Inflammatory macrophage (primary cell): ENCODE data around the gene SLC6A18.
A peak's percentile ranks its signal among the peaks of the same experiment; 100 is the strongest.

Source experiments
- DNase-seq, 2 donors: peaks; one replicate each; pipeline ENCODE4 v3.0.0-alpha.2; 2020 to 2022
- total RNA-seq, 18 experiments: gene quantifications; one replicate each; lab custom pipeline; 2026; ENCODE audit warnings: mixed read lengths in 6 of 18, inconsistent platforms in 2 of 18; lab: John Stamatoyannopoulos, UW

Gene SLC6A18
- total RNA-seq, result 0 to 0.06 (median 0) reads per million in 18 experiments

DNA sequence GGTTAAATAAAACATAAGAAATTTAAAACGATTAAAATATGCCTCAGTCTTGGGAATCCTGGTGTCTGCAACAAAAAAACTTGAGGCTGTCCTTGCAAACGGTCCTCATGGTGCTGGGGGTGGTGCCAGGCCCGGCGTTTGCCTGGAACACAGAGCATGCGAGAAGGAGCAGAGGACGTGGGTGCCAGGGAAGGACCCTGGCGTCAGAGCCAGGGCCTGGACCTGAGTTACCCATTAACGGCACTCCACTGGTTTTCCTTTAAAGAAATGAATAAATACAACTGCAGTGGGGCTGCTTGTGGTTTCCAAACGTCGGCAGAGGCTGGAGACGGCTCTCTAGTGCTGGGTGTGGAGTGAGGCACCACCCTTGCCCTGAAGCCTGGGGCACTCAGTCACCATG lies at the start of gene SLC6A18:
Gene SLC6A18 (plus strand): TSS at position 301 of the 400 bp plus-strand sequence. CDS start 97 bp downstream, at position 398.
- no peak for DNase-seq

DNA sequence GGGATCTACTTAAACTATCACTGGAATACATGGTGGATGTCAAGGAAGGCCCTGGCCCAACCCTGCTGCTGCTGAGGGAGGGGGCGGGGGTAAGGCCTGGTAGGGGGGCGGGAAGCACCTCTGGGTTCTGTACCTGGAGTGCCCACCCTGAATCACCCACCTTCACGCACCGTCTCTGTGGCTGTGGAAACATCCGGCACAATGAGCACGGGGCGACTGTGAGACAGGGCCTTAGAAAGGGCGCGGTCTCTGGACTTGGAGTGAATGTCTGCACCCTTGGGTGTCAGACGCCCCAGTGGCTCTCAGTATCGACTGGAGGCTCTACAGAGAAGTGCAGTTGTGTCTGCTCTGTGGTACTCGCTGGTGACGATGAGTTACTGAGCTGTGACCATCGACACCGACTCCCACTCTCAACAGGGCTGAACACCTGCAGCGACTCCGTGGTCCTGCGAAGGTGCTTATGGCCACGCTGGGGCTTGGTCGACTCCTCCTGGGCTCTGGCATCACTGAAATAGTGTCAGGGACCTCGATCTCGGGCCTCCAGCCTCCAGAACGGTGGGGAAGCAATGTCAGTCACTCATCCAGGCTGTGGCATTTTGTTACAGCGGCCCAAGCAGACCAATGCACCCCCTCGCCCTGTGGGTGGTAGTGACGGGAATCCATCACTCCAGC lies 49.2 kb upstream of the SLC6A18 start:
- no peak for DNase-seq

GRCh38 chr5:1176473-1177391 lies 48.4 kb upstream of the SLC6A18 start:
- DNase-seq, result no peak

- no peak for DNase-seq
Observed at GRCh38 chr5:1177826-1178528, 47.2 kb upstream of the SLC6A18 start.

GRCh38 chr5:1178529-1179382 lies 46.4 kb upstream of the SLC6A18 start:
- no peak for DNase-seq

- no peak for DNase-seq
Observed at GRCh38 chr5:1179383-1179715, 45.8 kb upstream of the SLC6A18 start.

- DNase-seq, result no peak
Observed at GRCh38 chr5:1180096-1180495, 45.1 kb upstream of the SLC6A18 start.

- no peak for DNase-seq
Observed at GRCh38 chr5:1180841-1181271, 44.3 kb upstream of the SLC6A18 start.

DNA sequence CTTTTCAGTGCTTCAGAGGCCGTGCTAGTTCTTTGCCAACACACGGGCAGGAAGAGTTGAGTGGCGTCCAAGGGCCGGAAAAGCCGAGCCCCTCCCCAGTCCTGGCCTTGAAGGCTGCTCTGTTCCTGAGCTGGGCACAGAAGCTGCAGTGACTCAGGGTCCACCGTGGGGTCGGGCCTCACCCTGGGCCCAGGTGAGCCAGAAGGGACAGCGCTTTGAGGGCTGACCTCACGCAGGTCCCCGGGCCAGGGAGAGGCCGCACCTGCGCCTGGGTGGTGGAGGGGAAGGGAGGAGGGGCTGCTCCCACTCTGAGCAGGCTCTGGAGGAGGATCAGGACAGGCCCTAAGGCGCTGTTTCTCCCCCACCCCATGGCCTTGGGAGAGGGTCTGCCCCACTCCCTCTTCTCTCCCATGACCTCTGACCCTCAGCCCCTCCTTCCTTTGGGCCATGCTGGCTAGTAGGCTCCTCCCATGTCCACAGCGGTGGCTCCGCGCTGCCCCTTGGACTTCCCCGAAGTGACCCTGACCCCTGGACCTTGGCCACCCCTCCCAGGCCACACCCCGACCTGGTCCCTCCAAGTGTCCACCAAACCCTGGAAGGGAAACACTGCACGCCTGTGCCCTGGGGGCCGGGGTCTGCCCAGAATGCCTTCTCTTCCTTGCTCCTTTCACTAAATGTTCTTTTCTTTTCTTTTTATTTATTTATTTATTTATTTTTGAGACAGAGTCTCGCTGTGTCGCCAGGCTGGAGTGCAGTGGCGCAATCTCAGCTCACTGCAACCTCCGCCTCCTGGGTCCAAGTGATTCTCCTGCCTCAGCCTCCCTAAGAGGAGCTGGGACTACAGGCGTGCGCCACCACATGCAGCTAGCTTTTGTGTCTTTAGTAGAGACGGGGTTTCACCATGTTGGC lies 43.5 kb upstream of the SLC6A18 start:
- DNase-seq, result no peak

DNA sequence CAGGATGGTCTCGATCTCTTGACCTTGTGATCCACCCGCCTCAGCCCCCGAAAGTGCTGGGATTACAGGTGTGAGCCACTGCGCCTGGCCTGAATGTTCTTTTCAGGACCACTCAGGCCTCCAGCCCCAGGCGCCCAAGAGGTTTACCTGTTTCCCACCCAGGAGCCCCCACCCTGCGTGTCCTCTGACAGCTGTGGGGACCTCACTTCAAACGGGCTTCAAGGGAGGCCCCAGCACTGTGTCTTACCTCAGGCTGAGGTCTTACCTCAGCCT lies 42.9 kb upstream of the SLC6A18 start:
- DNase-seq, result no peak

DNA sequence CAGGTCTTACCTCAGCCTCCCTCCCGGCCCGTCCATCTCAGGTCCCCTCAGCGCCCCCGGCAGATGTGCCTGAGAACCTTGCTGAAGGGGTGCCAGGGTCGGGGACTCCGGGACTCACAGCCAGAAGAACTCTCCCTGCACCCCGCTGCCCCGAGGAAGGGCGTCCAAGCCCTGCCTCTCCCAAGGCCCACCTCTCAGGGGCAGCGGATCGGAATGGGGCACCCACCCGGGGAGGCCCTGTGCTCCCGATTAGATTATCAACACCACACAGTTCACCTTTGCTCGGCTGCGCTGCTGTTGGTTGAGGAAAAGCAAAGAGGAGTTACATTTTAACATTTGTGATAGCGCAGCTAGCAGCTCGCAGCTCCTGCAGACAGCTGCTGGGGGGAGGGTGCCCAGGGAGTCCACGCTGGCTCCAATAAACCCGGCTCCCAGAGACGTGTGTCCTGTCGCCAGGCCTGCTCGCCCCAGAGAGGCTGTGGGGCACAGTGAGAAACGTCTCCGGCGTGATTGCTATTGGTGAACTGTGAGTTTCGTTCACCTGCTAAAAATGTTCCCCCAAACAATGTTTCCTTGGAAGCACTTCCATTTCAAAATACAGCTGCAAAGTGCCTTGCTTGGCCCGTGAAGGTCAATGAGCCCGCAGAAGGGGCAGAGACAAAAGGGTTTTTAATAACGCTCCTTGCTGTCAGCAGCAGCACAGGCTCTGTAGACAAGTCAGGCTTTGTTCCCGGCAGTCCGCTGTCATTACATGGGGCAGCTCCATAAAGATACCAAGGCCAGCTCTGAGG lies 42.4 kb upstream of the SLC6A18 start:
- no peak for DNase-seq

GRCh38 chr5:1183424-1184162 lies 41.6 kb upstream of the SLC6A18 start:
- DNase-seq, result no peak

DNA sequence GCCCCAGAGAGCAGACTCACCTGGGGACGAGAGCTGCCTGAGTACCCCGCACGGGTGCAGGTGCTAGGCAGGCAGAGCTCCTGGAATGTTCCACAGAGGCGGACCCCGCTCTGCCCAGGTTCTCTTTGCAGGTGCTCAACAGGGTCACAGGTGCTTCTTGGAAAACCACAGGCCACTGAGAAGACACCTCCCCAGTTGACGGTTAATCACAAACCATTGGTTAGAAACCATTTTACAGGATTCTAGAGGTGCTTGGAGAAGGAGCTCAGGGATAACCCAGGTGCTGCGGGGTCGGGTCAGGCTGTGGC lies 41.1 kb upstream of the SLC6A18 start:
- no peak for DNase-seq

DNA sequence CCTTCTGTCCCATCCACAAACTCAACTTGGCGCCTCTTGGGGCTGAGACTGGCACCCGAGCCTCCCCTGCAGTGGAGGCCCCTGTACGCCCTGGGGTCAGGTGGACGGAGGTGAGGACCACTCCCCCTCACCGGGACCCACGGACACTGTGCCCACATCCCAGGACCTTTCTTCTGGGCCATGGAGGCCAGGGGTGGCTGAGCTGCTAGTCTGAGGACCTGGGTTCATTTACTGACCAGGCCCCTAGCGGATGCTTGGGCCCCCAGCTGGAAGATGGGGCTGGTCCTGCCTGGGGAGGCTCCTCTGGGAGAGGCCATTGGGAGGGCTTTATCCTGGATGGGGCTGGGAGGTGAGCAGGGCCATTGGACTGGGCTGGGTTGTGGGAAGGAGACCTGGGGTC lies 40.7 kb upstream of the SLC6A18 start:
- no peak for DNase-seq

DNA sequence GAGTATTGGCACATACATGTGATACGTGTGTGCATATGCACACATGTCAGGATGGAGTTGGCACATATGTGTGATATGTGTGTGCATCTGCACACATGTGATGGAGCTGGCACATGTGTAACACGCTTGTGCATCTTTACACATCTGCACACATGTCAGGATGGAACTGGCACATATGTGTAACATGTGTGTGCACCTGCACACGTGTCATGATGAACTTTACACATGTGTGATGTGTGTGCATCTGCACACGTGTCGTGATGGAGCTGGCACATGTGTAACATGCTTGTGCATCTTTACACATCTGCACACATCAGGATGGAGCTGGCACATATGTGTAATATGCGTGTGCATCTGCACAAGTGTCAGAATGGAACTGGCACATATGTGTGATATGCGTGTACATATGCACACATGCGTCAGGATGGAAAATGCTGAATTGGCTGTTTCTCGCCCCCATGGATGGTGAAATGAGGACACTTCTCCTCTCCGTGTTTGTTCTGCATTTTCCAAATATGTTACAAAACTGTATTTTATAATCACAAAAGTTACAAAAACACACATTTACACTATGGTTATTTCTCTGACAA lies 40.0 kb upstream of the SLC6A18 start:
- peak; percentile 18 to 50 for DNase-seq

DNA sequence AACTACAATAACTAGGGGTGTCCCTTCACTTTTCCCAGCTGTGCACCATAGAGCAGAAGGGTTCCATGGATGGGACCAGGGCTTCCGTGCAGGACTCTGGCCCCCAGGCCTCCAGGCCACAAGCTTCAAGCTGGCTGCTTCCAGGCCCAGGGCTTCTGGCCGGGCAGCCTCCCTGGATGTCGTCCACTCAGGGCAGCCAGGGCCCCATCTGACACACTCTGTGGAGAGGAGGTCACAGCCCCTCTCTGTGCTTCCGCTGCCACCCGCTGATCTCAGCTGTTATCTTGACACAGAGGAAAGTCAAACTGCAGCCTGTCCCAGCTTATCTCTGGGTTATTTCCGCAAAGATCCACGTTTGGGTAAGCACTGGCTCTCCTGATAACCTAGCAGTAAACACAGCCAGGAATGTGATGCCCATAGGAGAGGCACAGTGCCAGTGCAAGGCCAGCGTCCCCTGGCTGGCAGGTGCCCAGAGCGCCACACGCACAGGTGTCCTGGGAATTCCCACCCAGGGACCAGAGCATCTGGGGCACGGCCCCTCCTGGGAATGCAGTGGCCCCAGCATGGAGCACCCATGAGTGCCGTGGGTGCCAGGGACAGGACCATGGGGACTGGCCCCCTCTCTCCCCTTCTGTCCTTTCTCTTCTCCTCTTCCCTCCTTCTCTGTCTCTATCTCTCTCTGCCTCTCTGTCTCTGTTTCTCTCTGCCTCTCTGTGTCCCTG lies 39.4 kb upstream of the SLC6A18 start:
- DNase-seq, result no peak

DNA sequence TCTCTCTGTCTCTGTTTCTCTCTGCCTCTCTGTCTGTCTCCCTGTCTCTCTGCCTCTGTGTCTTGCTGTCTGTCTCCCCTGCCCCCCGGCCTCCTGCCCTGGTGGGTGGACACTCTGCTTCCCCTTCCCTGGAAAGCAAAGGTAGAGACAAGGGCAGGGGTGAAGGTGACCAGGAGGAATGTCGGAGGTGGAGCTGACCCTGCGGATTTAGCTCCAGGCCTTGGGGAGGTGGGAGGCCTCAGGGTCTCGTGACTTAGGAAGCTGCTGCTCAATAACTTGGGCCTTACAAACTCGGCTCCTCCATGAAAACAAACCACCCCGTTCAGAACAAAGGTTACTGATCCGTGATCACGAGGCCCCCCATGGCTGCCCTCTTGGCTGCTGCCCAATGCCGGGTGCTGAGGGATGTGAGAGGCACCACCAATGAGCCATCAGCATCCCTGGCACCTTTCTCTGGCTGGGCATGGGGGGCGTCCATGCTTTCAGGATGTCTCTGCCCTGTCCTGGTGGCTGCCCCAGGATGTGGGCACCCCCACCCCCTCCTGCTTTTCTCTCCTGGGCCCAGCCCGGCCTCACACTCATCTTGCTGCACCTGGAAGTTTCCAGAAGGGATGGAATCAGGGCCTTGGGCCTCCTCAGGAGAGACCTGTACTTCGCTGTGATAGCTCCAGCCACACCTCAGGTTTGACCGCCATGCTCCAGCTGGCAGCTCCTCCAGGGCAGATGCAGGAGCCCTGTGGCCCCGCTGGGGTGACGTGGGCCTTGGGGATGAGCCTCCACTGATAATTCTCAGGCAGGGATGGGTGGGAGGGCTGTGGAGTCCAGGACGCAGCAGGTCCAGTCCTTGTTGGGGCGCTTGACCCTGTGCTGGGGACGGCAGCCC lies 38.6 kb upstream of the SLC6A18 start:
- DNase-seq, result no peak
